Upper lobe of right lung (tissue), 1 donor: ENCODE data around the gene HOXC9. TPM values are rescaled to one million over a fixed set of nuclear protein-coding genes. Genes with fewer than 3 reads are reported as not detected.

Experiments
- ATAC-seq: fragments of 200-7000 bp; cut with Tn5 transposase; one replicate; pipeline ENCODE4 v1.9.1; 2020; ENCODE audit warnings: mild to moderate bottlenecking, moderate library complexity
- DNase-seq: peaks from one replicate; pipeline ENCODE4 v3.0.0-alpha.2; 2020
- H3K27ac ChIP-seq: fragments of 200-600 bp; one replicate; pipeline ENCODE4 v1.8.0; 2022
- H3K27me3 ChIP-seq: fragments of 200-600 bp; one replicate; pipeline ENCODE4 v1.8.0; 2022; ENCODE audit warnings: mild to moderate bottlenecking
- H3K36me3 ChIP-seq: fragments of 200-600 bp; one replicate; pipeline ENCODE4 v1.8.0; 2022
- H3K4me1 ChIP-seq: fragments of 200-600 bp; one replicate; pipeline ENCODE4 v1.8.0; 2022
- H3K4me3 ChIP-seq: fragments of 200-600 bp; one replicate; pipeline ENCODE4 v1.8.0; 2022; ENCODE audit warnings: mild to moderate bottlenecking
- H3K9me3 ChIP-seq: fragments of 200-600 bp; one replicate; pipeline ENCODE4 v1.8.0; 2022
- intact Hi-C: fragments of 100-400 bp; cut with DNase I; formaldehyde crosslinking; loops from one replicate; pipeline ENCODE4 v1.11.0; 2022
- total RNA-seq: library from RNA; stranded (reverse); fragmentation: NEBNext Ultra II Directional; extraction: Animal tissue kit (Norgen Biotek cat#: 25700); gene quantifications from one replicate; pipeline ENCODE4 v1.2.1, GENCODE V29; 2021
- TF ChIP-seq, protein P1 (sequence below): fragments of 200-600 bp; IDR thresholded peaks from one replicate; pipeline ENCODE4 v1.8.0; 2022; ENCODE audit warnings: antibody characterized with exemption
- donor health status: DM: no; HTN: yes; CAD: no; lungs with severe emphysema.

The HOXC9 gene
- total RNA-seq, 1 donor from 2014 or later, result 0.61 TPM

DNA sequence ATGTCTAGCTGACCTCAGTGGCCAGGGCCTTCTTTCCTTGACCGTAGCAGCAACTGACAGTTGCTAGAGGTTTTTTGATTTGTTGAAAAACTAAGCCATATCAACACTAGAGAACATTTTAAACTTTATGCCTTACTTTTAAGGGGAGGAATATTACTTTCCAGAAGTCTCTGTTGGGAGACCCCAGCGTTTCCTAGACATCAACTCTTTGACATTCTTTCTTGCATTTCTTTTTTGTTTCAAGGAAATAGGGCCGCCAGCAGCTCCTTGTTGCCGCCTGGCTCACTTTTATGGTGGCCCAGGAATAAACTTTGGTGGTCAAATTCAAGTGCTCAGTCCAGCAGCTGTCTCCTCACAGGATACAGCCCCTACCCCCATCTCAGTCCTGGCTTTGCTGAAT, 29.5 kb upstream of the HOXC9 start:
- peaks cover 100% of the 10 kb centered on the region for H3K27me3 ChIP-seq
- intact Hi-C loops, result no loop called here

DNA sequence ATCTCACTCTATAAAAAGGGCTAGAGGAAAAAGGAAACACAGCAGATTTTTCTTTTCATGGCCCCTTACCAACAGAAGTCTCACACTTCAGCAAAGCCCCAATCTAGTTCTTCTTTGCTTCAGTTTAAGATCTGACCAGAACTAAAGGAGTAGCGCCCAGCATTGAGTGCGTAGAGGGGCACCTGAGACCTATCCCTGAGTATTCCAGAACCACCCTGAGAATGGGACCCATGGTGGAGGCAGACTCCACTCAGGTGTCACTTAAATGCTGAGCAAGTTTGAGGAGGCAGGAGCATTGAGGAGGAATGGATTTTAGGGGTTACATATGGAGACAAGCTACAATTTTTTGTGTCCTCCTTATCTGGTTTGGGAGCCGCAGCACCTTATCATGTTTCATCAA, 28.8 kb upstream of the HOXC9 start:
- no peak overlapping the region for H3K4me3 ChIP-seq
- peaks cover 100% of the 10 kb centered on the region for H3K27me3 ChIP-seq
- intact Hi-C loops, result no loop called here
- DNase-seq, result no peak
- H3K36me3 ChIP-seq, result no peaks in the 10 kb centered on the region
- H3K9me3 ChIP-seq, result no peaks in the 10 kb centered on the region
- TF ChIP-seq, protein P1, sequence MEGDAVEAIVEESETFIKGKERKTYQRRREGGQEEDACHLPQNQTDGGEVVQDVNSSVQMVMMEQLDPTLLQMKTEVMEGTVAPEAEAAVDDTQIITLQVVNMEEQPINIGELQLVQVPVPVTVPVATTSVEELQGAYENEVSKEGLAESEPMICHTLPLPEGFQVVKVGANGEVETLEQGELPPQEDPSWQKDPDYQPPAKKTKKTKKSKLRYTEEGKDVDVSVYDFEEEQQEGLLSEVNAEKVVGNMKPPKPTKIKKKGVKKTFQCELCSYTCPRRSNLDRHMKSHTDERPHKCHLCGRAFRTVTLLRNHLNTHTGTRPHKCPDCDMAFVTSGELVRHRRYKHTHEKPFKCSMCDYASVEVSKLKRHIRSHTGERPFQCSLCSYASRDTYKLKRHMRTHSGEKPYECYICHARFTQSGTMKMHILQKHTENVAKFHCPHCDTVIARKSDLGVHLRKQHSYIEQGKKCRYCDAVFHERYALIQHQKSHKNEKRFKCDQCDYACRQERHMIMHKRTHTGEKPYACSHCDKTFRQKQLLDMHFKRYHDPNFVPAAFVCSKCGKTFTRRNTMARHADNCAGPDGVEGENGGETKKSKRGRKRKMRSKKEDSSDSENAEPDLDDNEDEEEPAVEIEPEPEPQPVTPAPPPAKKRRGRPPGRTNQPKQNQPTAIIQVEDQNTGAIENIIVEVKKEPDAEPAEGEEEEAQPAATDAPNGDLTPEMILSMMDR, result no peak
- no peak overlapping the region for H3K27ac ChIP-seq
- H3K4me1 ChIP-seq, result peaks cover 17% of the 10 kb centered on the region
- no peak for ATAC-seq

More for the DNA sequence above, 29.5 kb upstream of the HOXC9 start:
- TF ChIP-seq, protein P1, result no peak
- no peak overlapping the region for H3K4me3 ChIP-seq
- H3K4me1 ChIP-seq, result peaks cover 16% of the 10 kb centered on the region
- H3K36me3 ChIP-seq, result no peaks in the 10 kb centered on the region
- DNase-seq (no peak), ATAC-seq (no peak)
- no peak overlapping the region for H3K27ac ChIP-seq
- H3K9me3 ChIP-seq, result no peaks in the 10 kb centered on the region

DNA sequence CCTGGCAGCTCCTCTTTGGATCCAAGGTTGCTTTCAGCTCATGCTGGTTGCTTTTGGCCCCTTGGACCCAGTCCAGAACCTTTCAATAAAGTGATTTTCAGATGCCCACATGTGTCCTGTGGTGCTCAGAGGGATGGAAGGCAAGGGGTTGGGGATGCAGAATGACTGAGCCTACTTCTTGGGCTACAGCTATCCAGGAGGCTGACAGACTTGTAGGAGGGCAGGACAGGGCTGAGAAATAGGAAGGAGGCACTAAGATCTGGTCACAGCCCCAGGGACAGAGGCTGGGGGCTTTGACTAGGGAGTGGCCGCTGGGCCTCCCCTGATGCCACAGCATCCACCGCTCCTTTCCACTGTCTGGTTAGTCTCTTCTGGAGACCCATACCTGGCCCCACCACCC, 28.3 kb upstream of the HOXC9 start:
- H3K36me3 ChIP-seq, result no peaks in the 10 kb centered on the region
- H3K9me3 ChIP-seq, result no peaks in the 10 kb centered on the region
- TF ChIP-seq, protein P1, result no peak
- no peak overlapping the region for H3K27ac ChIP-seq
- intact Hi-C loops, result no loop called here
- peaks cover 17% of the 10 kb centered on the region for H3K4me1 ChIP-seq
- peaks cover 100% of the 10 kb centered on the region for H3K27me3 ChIP-seq
- no peak for DNase-seq
- ATAC-seq, result no peak
- H3K4me3 ChIP-seq, result no peak overlapping the region

DNA sequence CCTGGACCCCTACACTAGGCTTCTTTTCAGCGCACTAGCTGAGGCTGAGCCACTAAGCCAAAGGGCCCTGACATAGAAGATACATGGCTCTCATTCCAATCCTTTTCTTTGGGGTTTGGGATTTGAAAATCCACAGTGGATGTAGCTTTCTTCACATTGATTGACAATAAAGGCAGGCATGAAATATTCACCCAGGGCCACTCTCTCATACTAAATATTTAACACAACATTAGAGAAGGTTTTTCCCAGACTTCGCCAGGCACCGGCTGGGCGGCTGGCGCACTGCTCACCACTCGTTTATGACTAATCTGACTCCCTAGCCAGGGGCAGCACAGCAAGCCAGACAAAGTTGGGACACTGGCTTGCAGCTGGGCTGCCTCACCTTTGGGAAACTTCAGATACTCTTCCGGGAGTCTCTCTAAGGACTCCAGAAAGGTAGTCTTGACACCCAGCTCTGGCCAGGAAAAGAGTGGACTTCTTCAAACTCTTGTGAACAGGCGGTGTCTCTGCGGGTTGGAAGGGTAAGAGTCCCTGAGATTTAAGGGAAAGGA, 27.7 kb upstream of the HOXC9 start:
- Histone ChIP-seq H3K36me3 (no peaks in the 10 kb centered on the region), H3K27ac (no peak overlapping the region), H3K27me3 (peaks cover 100% of the 10 kb centered on the region), H3K4me1 (peaks cover 17% of the 10 kb centered on the region), H3K9me3 (no peaks in the 10 kb centered on the region), H3K4me3 (no peak overlapping the region)
- intact Hi-C loops, result no loop called here
- no peak for ATAC-seq
- no peak for DNase-seq
- TF ChIP-seq, protein P1, result no peak

DNA sequence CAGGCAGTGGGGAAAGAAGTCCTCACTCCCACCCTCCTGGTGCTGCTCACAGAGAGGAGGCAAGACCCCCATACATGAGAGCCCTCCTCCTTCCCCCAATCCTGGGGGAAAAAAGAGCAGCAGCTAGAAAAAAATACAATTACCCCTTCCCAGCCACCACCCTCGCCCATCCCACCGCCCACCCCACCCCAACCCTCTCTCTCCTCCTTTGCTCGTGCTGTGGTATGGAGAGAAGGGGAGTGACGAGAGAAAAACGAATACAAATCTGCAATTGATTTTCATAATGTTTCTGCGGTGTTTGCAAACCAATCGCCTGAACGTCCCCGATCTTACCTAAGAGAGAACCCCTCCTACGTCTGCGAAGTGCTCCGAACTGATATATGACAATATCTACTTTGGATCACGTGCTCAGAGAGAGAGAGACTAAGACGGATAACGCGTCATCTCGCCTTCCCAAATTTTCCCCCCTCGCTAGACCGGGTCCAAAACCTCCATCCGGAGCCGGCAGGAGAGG, 27.2 kb upstream of the HOXC9 start, which contains the start of gene HOXC11:
HOXC11 (plus strand) TSS at position 405 of the 514 bp plus-strand sequence. CDS start 116 bp downstream, outside the sequence.
- Histone ChIP-seq H3K9me3 (no peaks in the 10 kb centered on the region), H3K27ac (no peak within 1 kb of the TSS), H3K4me1 (peaks cover 17% of the 10 kb centered on the region), H3K36me3 (no peaks in the 10 kb centered on the region), H3K27me3 (peaks cover 100% of the 10 kb centered on the region), H3K4me3 (no peak within 1 kb of the TSS)
- DNase-seq, result no peak
- ATAC-seq, result no peak
- TF ChIP-seq, protein P1, result no peak
- intact Hi-C loops, result no loop called here
